Right lobe of liver (tissue), 4 donors: Measurements from ENCODE around the gene ADPRHL1.

Experiments
- POLR2A ChIP-seq: fragments of 450-650 bp; IDR thresholded peaks from one replicate; pipeline ENCODE4 v1.6.1; 2017; ENCODE audit warnings: antibody characterized with exemption, mild to moderate bottlenecking
- TF ChIP-seq, protein P1 (sequence below), 4 donors: fragments of 200-600 bp in 3 of 4; fragments of 450-650 bp in 1 of 4; IDR thresholded peaks; one replicate each; pipeline versions ENCODE4 v1.5.1 to v1.8.0; 2016 to 2022; ENCODE audit warnings: antibody characterized with exemption in 4 of 4, mild to moderate bottlenecking in 2 of 4
- donor health status: DM: no; HTN: no; CAD: no.
- donor health status: DM: no; HTN: no; CAD: no.
- donor health status: DM: no; HTN: yes; CAD: no.

DNA sequence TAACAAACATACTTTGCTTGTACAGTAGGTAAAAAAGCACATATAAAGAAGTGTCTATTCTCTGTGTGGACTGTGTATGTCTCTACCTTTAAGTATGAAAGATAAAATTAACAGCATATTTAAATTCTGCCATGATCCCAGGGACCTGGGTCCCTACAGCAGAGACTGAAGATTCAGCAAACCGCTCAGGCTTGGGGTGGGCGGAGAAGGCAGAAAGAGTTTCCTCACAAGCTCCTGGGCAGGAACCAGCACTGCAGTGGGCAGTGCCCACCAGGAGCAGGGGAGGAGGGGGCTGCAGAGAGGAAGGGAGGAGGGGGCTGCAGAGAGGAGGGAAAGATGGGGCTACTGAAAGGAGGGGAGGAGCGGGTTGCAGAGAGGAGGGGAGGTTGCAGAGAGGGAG is 44.7 kb downstream of the ADPRHL1 start:
- TF ChIP-seq, protein P1, sequence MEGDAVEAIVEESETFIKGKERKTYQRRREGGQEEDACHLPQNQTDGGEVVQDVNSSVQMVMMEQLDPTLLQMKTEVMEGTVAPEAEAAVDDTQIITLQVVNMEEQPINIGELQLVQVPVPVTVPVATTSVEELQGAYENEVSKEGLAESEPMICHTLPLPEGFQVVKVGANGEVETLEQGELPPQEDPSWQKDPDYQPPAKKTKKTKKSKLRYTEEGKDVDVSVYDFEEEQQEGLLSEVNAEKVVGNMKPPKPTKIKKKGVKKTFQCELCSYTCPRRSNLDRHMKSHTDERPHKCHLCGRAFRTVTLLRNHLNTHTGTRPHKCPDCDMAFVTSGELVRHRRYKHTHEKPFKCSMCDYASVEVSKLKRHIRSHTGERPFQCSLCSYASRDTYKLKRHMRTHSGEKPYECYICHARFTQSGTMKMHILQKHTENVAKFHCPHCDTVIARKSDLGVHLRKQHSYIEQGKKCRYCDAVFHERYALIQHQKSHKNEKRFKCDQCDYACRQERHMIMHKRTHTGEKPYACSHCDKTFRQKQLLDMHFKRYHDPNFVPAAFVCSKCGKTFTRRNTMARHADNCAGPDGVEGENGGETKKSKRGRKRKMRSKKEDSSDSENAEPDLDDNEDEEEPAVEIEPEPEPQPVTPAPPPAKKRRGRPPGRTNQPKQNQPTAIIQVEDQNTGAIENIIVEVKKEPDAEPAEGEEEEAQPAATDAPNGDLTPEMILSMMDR (IDR thresholded peaks at IDR 0.05) = no peak
- no peak for TF ChIP-seq POLR2A
